H9 (cell line): ENCODE results near the gene ZIM2. TPM values are rescaled to one million over a fixed set of nuclear protein-coding genes. Genes with fewer than 3 reads are reported as not detected.

Experiments
- DNase-seq: peaks from one replicate; pipeline ENCODE4 v3.0.0-alpha.2; 2017
- H2AFZ ChIP-seq: one replicate; pipeline ENCODE4 v1.6.1; 2013; ENCODE audit warnings: mild to moderate bottlenecking, low read length, control low read depth, moderate library complexity
- H2AK5ac ChIP-seq: 2 replicates; pipeline ENCODE4 v1.6.1; 2013; ENCODE audit warnings: low read length, control low read depth, mixed read lengths; ENCODE audit not compliant: insufficient read length
- H2BK120ac ChIP-seq: one replicate; pipeline ENCODE4 v1.6.1; 2013; ENCODE audit warnings: low read depth, mild to moderate bottlenecking, low read length, control low read depth, inconsistent platforms; ENCODE audit not compliant: poor library complexity, severe bottlenecking
- H2BK12ac ChIP-seq: 2 replicates; pipeline ENCODE4 v1.6.1; 2013; ENCODE audit warnings: low read length, control low read depth, mixed read lengths, low read depth; ENCODE audit not compliant: insufficient read length
- H2BK15ac ChIP-seq: 2 replicates; pipeline ENCODE4 v1.6.1; 2013; ENCODE audit warnings: low read depth, low read length, control low read depth
- H2BK20ac ChIP-seq: one replicate; pipeline ENCODE4 v1.6.1; 2013; ENCODE audit warnings: low read depth, mild to moderate bottlenecking, low read length, control low read depth, inconsistent platforms; ENCODE audit not compliant: poor library complexity, severe bottlenecking
- H2BK5ac ChIP-seq: 2 replicates; pipeline ENCODE4 v1.6.1; 2013; ENCODE audit warnings: low read length, control low read depth, mixed read lengths; ENCODE audit not compliant: insufficient read length
- H3K14ac ChIP-seq: 2 replicates; pipeline ENCODE4 v1.6.1; 2013; ENCODE audit warnings: low read length, control low read depth; ENCODE audit not compliant: insufficient read depth
- H3K18ac ChIP-seq: 2 replicates; pipeline ENCODE4 v1.6.1; 2013; ENCODE audit warnings: low read depth, mild to moderate bottlenecking, mixed read lengths, low read length, control low read depth; ENCODE audit not compliant: insufficient read length
- H3K23ac ChIP-seq: 2 replicates; pipeline ENCODE4 v1.6.1; 2013; ENCODE audit warnings: low read length, control low read depth, mixed read lengths, low read depth; ENCODE audit not compliant: insufficient read length
- H3K23me2 ChIP-seq: 2 replicates; pipeline ENCODE4 v1.6.1; 2013; ENCODE audit warnings: low read depth, mild to moderate bottlenecking, mixed read lengths, low read length, control low read depth; ENCODE audit not compliant: insufficient read length, poor library complexity, severe bottlenecking
- H3K27ac ChIP-seq: 2 replicates; pipeline ENCODE4 v1.5.1; 2013; ENCODE audit warnings: low read length, control low read depth, mixed read lengths, low read depth; ENCODE audit not compliant: insufficient read length
- H3K27me3 ChIP-seq: 2 replicates; pipeline ENCODE4 v1.6.1; 2013; ENCODE audit warnings: low read length, control low read depth, inconsistent platforms; ENCODE audit not compliant: insufficient read depth
- H3K4ac ChIP-seq: 2 replicates; pipeline ENCODE4 v1.6.1; 2013; ENCODE audit warnings: low read depth, mild to moderate bottlenecking, control low read depth, inconsistent platforms, low read length, moderate library complexity
- H3K4me1 ChIP-seq: 2 replicates; pipeline ENCODE4 v1.6.1; 2013; ENCODE audit warnings: low read length, control low read depth, inconsistent platforms; ENCODE audit not compliant: insufficient read depth
- H3K4me2 ChIP-seq: 2 replicates; pipeline ENCODE4 v1.6.1; 2013; ENCODE audit warnings: low read length, control low read depth, mixed read lengths; ENCODE audit not compliant: insufficient read length, insufficient read depth
- H3K56ac ChIP-seq: 2 replicates; pipeline ENCODE4 v1.6.1; 2013; ENCODE audit warnings: low read depth, mild to moderate bottlenecking, mixed read lengths, low read length, control low read depth; ENCODE audit not compliant: insufficient read length
- H3K79me1 ChIP-seq: 2 replicates; pipeline ENCODE4 v1.6.1; 2013; ENCODE audit warnings: low read depth, mild to moderate bottlenecking, moderate library complexity, low read length, control low read depth, inconsistent platforms; ENCODE audit not compliant: insufficient read depth, poor library complexity, severe bottlenecking
- H3K79me2 ChIP-seq: 2 replicates; pipeline ENCODE4 v1.6.1; 2013; ENCODE audit warnings: low read length, control low read depth, inconsistent platforms; ENCODE audit not compliant: insufficient read depth
- H3K9ac ChIP-seq: 2 replicates; pipeline ENCODE4 v1.6.1; 2013; ENCODE audit warnings: low read length, control low read depth, mixed read lengths; ENCODE audit not compliant: insufficient read length; ENCODE audit errors: extremely low read depth
- H3K9me3 ChIP-seq: one replicate; pipeline ENCODE4 v1.6.1; 2013; ENCODE audit warnings: low read depth, low read length, inconsistent platforms; ENCODE audit not compliant: control insufficient read depth
- H3T11ph ChIP-seq: one replicate; pipeline ENCODE4 v1.6.1; 2013; ENCODE audit warnings: mild to moderate bottlenecking, low read length, control low read depth, inconsistent platforms
- H4K20me1 ChIP-seq: one replicate; pipeline ENCODE4 v1.6.1; 2013; ENCODE audit not compliant: control insufficient read depth, insufficient read length, insufficient read depth
- H4K5ac ChIP-seq: 2 replicates; pipeline ENCODE4 v1.6.1; 2013; ENCODE audit warnings: low read depth, mild to moderate bottlenecking, mixed read lengths, low read length, control low read depth; ENCODE audit not compliant: insufficient read length
- H4K8ac ChIP-seq: replicated peaks from 2 replicates; pipeline ENCODE4 v1.6.1; 2013; ENCODE audit warnings: low read length, control low read depth, mixed read lengths, low read depth; ENCODE audit not compliant: insufficient read length
- H4K91ac ChIP-seq: 2 replicates; pipeline ENCODE4 v1.6.1; 2013; ENCODE audit warnings: low read depth, mild to moderate bottlenecking, moderate library complexity, mixed read lengths, low read length, control low read depth; ENCODE audit not compliant: insufficient read length
- H3K27ac Mint-ChIP-seq, 3 experiments: 2 replicates in 2 of 3; 3 replicates in 1 of 3; pipeline ENCODE4 v1.8.0; 2020 to 2021; ENCODE audit warnings: mixed read lengths in 3 of 3, mild to moderate bottlenecking in 1 of 3, moderate library complexity in 1 of 3
- H3K27me3 Mint-ChIP-seq: 2 replicates; pipeline ENCODE4 v1.8.0; 2021; ENCODE audit warnings: low read depth, mild to moderate bottlenecking, moderate library complexity, mixed read lengths
- H3K36me3 Mint-ChIP-seq, 3 experiments: 2 replicates in 2 of 3; 3 replicates in 1 of 3; pipeline ENCODE4 v1.8.0; 2020 to 2021; ENCODE audit warnings: low read depth in 3 of 3, mixed read lengths in 3 of 3; ENCODE audit not compliant: insufficient read depth in 1 of 3
- H3K4me1 Mint-ChIP-seq, 2 experiments: 2 replicates each; pipeline ENCODE4 v1.8.0; 2020; ENCODE audit warnings: mixed read lengths in 2 of 2
- H3K4me3 Mint-ChIP-seq, 2 experiments: 2 replicates in 1 of 2; 3 replicates in 1 of 2; pipeline ENCODE4 v1.8.0; 2020 to 2021; ENCODE audit warnings: mild to moderate bottlenecking in 2 of 2, mixed read lengths in 2 of 2, moderate library complexity in 1 of 2
- H3K9me3 Mint-ChIP-seq, 2 experiments: 2 replicates in 1 of 2; 3 replicates in 1 of 2; pipeline ENCODE4 v1.8.0; 2020; ENCODE audit warnings: mild to moderate bottlenecking in 2 of 2, mixed read lengths in 2 of 2, moderate library complexity in 1 of 2
- WGBS: extraction: QIAGEN DNeasy Blood & Tissue Kit; methylation state at CpG from one replicate; pipeline ENCODE4 v1.1.7; 2013; ENCODE audit warnings: missing lambda C conversion rate, low lambda C conversion rate, mixed read lengths; ENCODE audit not compliant: insufficient read length; ENCODE audit errors: extremely low coverage; 5-methylcytosine and 5-hydroxymethylcytosine counted together
- total RNA-seq: library from RNA; stranded (reverse); gene quantifications from 2 replicates; pipeline ENCODE4 v1.2.1, GENCODE V29; 2021
- TF ChIP-seq, protein P1 (sequence below): fragments of 200-600 bp; sonication (generic); conservative IDR thresholded peaks from 3 replicates; pipeline ENCODE4 v1.8.0; 2021; ENCODE audit warnings: antibody characterized with exemption, mild to moderate bottlenecking

The ZIM2 gene
- total RNA-seq, 1 experiment from 2014 or later: not detected

DNA sequence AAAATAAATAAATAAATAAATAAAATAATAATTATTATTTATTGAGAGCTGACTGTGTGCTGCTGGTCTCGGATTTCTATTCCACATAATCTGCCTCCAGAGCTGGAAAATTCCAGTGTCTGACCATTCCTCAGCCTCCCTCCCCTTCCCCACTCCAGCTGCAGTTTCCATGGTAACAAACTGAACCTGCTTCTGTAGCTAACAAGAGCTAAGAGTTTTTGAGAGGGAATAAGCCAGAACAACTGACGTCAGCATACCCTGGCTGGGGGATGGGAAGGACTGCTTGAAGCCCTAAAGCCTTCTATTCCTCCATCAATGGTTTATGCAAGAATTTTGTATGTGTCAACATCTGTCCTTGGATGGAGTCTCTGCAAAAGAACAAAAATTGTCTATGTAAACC lies 26.0 kb upstream of the ZIM2 start:
- Histone ChIP-seq H3K27ac (no peak overlapping the region), H3K4me1 (no peaks in the 10 kb centered on the region), H2BK5ac (no peak overlapping the region), H2BK120ac (no peak overlapping the region), H3T11ph (no peak overlapping the region), H3K23ac (no peak overlapping the region), H2BK12ac (no peak overlapping the region), H3K18ac (no peak overlapping the region), H2BK15ac (no peak overlapping the region), H3K79me2 (no peaks in the 10 kb centered on the region), H2AFZ (no peak overlapping the region), H2BK20ac (no peak overlapping the region), H3K4ac (no peak overlapping the region), H3K79me1 (no peaks in the 10 kb centered on the region), H4K91ac (no peak overlapping the region), H3K4me2 (no peak overlapping the region), H3K9me3 (peaks cover 76% of the 10 kb centered on the region), H4K5ac (no peak overlapping the region), H3K14ac (no peak overlapping the region), H3K23me2 (no peaks in the 10 kb centered on the region), H4K20me1 (no peaks in the 10 kb centered on the region), H2AK5ac (no peak overlapping the region), H3K56ac (no peak overlapping the region), H3K27me3 (no peaks in the 10 kb centered on the region), H4K8ac (no peak overlapping the region), H3K9ac (no peak overlapping the region)
- H3K9me3 Mint-ChIP-seq: peaks cover 93 to 96% of the 10 kb centered on the region in 2 experiments
- H3K4me3 Mint-ChIP-seq: no peak overlapping the region
- WGBS: no CpG with 5 or more reads among the region's 2 CpGs
- TF ChIP-seq, protein P1, sequence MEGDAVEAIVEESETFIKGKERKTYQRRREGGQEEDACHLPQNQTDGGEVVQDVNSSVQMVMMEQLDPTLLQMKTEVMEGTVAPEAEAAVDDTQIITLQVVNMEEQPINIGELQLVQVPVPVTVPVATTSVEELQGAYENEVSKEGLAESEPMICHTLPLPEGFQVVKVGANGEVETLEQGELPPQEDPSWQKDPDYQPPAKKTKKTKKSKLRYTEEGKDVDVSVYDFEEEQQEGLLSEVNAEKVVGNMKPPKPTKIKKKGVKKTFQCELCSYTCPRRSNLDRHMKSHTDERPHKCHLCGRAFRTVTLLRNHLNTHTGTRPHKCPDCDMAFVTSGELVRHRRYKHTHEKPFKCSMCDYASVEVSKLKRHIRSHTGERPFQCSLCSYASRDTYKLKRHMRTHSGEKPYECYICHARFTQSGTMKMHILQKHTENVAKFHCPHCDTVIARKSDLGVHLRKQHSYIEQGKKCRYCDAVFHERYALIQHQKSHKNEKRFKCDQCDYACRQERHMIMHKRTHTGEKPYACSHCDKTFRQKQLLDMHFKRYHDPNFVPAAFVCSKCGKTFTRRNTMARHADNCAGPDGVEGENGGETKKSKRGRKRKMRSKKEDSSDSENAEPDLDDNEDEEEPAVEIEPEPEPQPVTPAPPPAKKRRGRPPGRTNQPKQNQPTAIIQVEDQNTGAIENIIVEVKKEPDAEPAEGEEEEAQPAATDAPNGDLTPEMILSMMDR: no peak
- peaks cover 6 to 33% (median 14%) of the 10 kb centered on the region in 3 experiments for H3K36me3 Mint-ChIP-seq
- no peaks in the 10 kb centered on the region for H3K4me1 Mint-ChIP-seq
- peaks cover 1% of the 10 kb centered on the region for H3K27me3 Mint-ChIP-seq
- DNase-seq: no peak
- no peak overlapping the region for H3K27ac Mint-ChIP-seq
